Measurements from ENCODE around the gene FOXN3.

DNA sequence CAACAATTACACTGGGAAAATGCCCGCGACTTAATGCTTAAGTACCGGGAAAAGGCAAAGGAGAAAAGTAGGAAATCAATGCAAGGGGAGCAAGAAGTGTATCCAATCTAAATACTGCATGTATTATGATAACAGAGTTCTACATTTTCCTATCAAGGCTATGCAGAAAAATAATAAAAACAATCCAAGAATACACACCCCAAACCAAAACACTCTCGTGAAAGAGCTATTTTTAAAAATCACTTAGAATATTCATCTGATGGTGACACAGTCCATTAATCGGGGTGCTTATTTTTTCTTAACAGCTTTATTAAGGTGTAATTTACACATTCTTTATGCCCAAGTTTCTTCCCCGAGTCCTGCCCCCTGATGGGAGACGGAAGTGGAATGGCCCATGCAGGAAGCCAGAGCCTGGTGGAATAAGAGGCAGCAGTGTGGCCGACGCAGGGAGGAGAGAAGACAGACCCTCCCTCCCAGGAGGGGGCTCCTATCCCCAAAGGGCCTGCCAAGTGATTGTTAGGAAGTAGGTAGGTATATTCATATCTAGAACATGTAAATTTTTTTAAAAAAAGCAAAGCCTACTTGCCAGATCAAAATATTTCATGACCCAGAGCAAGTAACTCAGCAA lies 174.3 kb downstream of the FOXN3 start:
- no peak for TF ChIP-seq POLR2A (IDR thresholded peaks at IDR 0.05)
- no peak for TF ChIP-seq CTCF (IDR thresholded peaks at IDR 0.05)

Measured in lower leg skin (tissue), 3 donors.